Thoracic aorta (tissue), 2 donors: ENCODE results near the gene TMEM86A. TPM values are rescaled to one million over a fixed set of nuclear protein-coding genes. Genes with fewer than 3 reads are reported as not detected.

Experiments
- ATAC-seq: fragments of 150-250 bp; one replicate; pipeline ENCODE4 v1.8.0; 2017; ENCODE audit warnings: low read depth; ENCODE audit not compliant: insufficient number of reproducible peaks, low FRiP score
- DNase-seq: peaks from one replicate; pipeline ENCODE4 v3.0.0-alpha.2; 2020; ENCODE audit warnings: low spot score
- H3K27ac ChIP-seq, 2 donors: fragments of 200-600 bp; sonication (generic); 1 replicate in 1 of 2; 2 replicates in 1 of 2; pipeline ENCODE4 v1.5.1; 2016; ENCODE audit warnings: mild to moderate bottlenecking in 2 of 2, moderate library complexity in 2 of 2
- H3K27me3 ChIP-seq: fragments of 200-600 bp; sonication (generic); replicated peaks from 2 replicates; pipeline ENCODE4 v1.6.0; 2016; ENCODE audit warnings: mild to moderate bottlenecking; ENCODE audit not compliant: insufficient read depth
- H3K36me3 ChIP-seq: fragments of 200-600 bp; sonication (generic); one replicate; pipeline ENCODE4 v1.5.1; 2016
- H3K4me1 ChIP-seq, 2 donors: fragments of 200-600 bp; sonication (generic); 1 replicate in 1 of 2; 2 replicates in 1 of 2; pipeline versions ENCODE4 v1.5.1 to v1.6.0; 2016; ENCODE audit warnings: low read depth in 2 of 2, mild to moderate bottlenecking in 1 of 2; ENCODE audit not compliant: control insufficient read depth in 1 of 2
- H3K4me3 ChIP-seq: fragments of 200-600 bp; sonication (generic); 2 replicates; pipeline ENCODE4 v1.5.1; 2016; ENCODE audit warnings: mild to moderate bottlenecking
- H3K9me3 ChIP-seq: fragments of 200-600 bp; sonication (generic); 2 replicates; pipeline ENCODE4 v1.5.1; 2016
- total RNA-seq, 2 donors: library from RNA; depleted of rRNA; stranded (reverse); fragments of >200 nt; gene quantifications; one replicate each; pipeline versions ENCODE4 v1.1.0 to v1.2.3, GENCODE V29; 2016
- TF ChIP-seq, protein P1 (sequence below): fragments of 200-600 bp; sonication (generic); IDR thresholded peaks from one replicate; pipeline ENCODE4 v1.5.1; 2019; ENCODE audit warnings: antibody characterized with exemption

The TMEM86A gene
- total RNA-seq, 2 donors from 2014 or later, result 5.3 to 8.3 TPM

DNA sequence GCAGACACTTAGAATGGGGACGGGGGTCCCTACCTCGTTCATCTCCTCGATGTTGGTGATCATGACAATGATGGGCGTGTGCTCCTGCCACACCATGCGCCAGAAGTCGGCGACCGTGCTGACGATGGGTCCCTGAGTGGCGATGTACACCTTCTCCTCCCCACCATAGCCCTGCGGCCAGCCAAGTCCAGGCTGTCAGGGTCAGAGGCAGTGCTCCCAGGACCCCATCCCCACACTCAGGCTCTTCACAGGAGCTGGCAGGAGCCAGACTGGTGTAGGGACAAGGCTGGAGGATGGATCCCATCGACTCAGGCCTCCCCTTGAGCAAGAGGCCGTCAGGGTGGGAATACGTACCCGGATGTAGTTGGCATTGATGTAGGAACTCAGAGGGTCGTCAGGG lies 34.6 kb downstream of the TMEM86A start:
- H3K9me3 ChIP-seq, result no peaks in the 10 kb centered on the region
- H3K27ac ChIP-seq, result no peak overlapping the region
- H3K4me3 ChIP-seq, result no peak overlapping the region
- DNase-seq (no peak), ATAC-seq (no peak)
- TF ChIP-seq, protein P1, sequence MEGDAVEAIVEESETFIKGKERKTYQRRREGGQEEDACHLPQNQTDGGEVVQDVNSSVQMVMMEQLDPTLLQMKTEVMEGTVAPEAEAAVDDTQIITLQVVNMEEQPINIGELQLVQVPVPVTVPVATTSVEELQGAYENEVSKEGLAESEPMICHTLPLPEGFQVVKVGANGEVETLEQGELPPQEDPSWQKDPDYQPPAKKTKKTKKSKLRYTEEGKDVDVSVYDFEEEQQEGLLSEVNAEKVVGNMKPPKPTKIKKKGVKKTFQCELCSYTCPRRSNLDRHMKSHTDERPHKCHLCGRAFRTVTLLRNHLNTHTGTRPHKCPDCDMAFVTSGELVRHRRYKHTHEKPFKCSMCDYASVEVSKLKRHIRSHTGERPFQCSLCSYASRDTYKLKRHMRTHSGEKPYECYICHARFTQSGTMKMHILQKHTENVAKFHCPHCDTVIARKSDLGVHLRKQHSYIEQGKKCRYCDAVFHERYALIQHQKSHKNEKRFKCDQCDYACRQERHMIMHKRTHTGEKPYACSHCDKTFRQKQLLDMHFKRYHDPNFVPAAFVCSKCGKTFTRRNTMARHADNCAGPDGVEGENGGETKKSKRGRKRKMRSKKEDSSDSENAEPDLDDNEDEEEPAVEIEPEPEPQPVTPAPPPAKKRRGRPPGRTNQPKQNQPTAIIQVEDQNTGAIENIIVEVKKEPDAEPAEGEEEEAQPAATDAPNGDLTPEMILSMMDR, result no peak
- no peaks in the 10 kb centered on the region for H3K36me3 ChIP-seq
- H3K4me1 ChIP-seq, result no peaks in the 10 kb centered on the region
- H3K27me3 ChIP-seq, result no peaks in the 10 kb centered on the region

DNA sequence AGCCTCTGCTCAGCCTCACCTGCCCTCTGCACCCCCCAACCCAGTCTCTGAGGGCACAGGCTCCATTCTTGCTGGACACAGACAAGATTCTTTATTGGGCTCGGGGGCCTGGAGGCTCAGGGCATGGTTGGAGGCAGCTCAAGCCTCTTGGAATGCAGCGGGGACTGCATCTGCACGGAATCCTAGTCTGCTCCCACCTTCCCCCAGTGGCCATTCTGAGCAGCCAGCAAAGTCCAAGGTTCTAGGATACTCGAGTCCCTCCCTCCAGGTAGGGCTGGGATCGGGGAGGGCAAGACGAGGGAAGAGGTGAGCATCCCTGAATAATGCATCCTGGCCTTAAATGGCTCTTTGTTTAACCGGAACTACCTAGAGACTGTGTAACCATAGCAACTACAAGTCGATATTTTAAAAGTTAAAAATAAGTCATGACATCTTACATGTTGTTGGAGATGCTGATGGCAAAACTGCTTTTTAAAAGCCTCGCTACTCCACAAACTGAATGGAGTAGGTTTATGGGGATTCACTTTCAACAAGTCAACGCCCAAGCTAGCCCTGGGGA lies 38.1 kb downstream of the TMEM86A start:
- Histone ChIP-seq H3K4me3 (no peak overlapping the region), H3K27me3 (no peaks in the 10 kb centered on the region), H3K27ac (no peak overlapping the region), H3K36me3 (no peaks in the 10 kb centered on the region), H3K4me1 (no peaks in the 10 kb centered on the region), H3K9me3 (no peaks in the 10 kb centered on the region)
- DNase-seq (no peak), ATAC-seq (no peak)
- TF ChIP-seq, protein P1, result no peak

DNA sequence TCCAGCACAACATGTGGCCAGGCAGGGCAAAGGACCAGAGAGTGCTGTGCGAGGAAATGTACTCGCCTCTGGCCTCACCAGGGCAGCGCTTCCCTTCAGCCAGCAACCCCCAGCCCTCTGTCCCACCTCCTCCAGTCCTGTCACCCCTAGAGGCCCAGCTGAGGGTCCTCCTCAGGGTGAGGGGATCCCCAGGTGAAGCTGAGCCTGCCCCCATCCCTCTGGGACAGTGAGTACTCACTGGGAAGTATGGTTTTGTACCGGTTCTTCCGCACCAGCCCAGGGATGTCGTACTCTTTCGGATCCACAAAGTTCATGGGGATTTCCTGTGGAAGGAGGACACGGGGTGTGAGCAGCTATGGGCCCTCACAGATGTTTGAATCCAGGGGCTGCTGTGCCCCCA lies 39.1 kb downstream of the TMEM86A start:
- TF ChIP-seq, protein P1, result no peak
- DNase-seq (no peak), ATAC-seq (no peak)
- Histone ChIP-seq H3K36me3 (no peaks in the 10 kb centered on the region), H3K4me3 (no peak overlapping the region), H3K27me3 (no peaks in the 10 kb centered on the region), H3K9me3 (no peaks in the 10 kb centered on the region), H3K27ac (no peak overlapping the region), H3K4me1 (no peaks in the 10 kb centered on the region)

DNA sequence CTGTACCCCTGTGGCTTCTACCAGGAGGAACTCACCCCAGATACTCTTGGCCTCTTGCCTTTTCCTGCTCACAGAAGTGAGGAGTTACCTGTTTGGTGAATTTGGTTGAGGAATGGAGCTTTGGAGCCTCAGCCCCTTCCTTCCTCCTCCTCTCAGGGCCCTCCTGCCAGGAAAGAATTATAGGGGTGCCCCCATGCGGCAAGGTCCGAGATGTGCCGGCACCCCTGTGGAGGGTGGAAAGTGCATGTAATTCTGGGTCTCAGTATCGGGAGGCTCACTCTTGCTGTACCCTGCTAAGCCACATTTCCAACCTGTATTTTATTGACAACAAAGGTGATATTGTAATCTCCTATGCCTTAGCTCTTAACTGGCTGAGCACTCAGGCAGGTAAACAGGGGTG lies 41.1 kb downstream of the TMEM86A start:
- no peak overlapping the region for H3K27ac ChIP-seq
- H3K36me3 ChIP-seq, result no peaks in the 10 kb centered on the region
- H3K9me3 ChIP-seq, result no peaks in the 10 kb centered on the region
- no peak overlapping the region for H3K4me3 ChIP-seq
- TF ChIP-seq, protein P1, result no peak
- ATAC-seq (no peak), DNase-seq (no peak)
- H3K4me1 ChIP-seq, result no peaks in the 10 kb centered on the region
- no peaks in the 10 kb centered on the region for H3K27me3 ChIP-seq

DNA sequence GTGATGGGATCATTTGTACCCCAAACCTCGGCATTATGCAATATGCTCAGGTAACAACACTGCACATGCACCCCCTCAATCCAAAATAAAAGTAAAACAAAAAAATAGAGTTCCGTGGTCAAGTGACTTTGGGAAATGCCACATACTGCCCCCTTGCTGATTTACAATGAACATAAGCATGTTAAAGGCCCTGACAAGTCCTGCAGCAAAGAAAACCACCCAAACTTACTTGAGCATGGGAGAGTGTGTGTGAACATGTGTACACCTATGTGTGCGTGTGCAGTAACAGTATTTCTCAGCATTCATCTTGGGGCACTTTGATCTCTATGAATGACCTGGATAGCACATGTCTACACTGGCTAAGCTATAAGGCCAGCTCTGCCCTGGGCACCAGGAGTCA lies 43.2 kb downstream of the TMEM86A start:
- no peaks in the 10 kb centered on the region for H3K27me3 ChIP-seq
- no peak for DNase-seq
- TF ChIP-seq, protein P1, result no peak
- H3K9me3 ChIP-seq, result no peaks in the 10 kb centered on the region
- H3K36me3 ChIP-seq, result no peaks in the 10 kb centered on the region
- ATAC-seq, result no peak
- no peaks in the 10 kb centered on the region for H3K4me1 ChIP-seq
- no peak overlapping the region for H3K4me3 ChIP-seq
- no peak overlapping the region for H3K27ac ChIP-seq
